GM19438 (cell line): ENCODE data around the gene C22orf15.
A peak's percentile ranks its signal among the peaks of the same experiment; 100 is the strongest.

Experiments used
- ATAC-seq: cut with Tn5 transposase; IDR thresholded peaks from one replicate; pipeline ENCODE4 v1.9.1; 2021; ENCODE audit warnings: low read depth; ENCODE audit not compliant: unreplicated experiment

C22orf15 gene

GRCh38 chr22:23786752-23787599, 24.2 kb downstream of the C22orf15 start, which contains the start of gene SMARCB1:
Gene SMARCB1 (plus strand): TSS chr22:23786966. CDS start chr22:23787170, 204 bp downstream.
- peak; percentile 66 for ATAC-seq

- no peak for ATAC-seq
These were observed 24.8 kb downstream of the C22orf15 start for GRCh38 chr22:23787600-23787896.

GRCh38 chr22:23787910-23788309, 25.1 kb downstream of the C22orf15 start:
- no peak for ATAC-seq

DNA sequence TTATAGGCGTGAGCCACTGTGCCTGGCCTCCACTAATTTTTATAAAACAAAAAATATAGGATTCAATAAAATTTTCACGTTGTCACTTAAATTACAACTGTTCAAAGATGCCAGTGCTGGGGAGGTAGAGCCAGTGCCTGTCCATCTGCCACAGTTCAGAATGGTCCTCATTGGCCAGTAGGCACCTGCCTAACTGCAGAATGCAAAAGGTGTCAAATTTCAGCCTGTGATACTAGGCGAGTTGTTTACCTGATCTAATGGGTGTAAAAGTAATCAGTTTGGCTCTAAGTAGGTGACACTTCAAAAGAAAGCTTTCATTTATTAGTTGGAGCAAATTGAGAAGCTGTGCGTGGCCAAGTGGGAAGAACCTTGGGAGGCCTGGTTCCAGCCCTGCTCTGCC, 26.3 kb downstream of the C22orf15 start:
- ATAC-seq, result no peak

GRCh38 chr22:23789638-23790037, 26.8 kb downstream of the C22orf15 start:
- no peak for ATAC-seq

GRCh38 chr22:23790819-23791737, 28.3 kb downstream of the C22orf15 start:
- no peak for ATAC-seq

- ATAC-seq, result no peak
These were observed 29.2 kb downstream of the C22orf15 start for GRCh38 chr22:23791738-23792645.

- ATAC-seq, result no peak
These were observed 30.5 kb downstream of the C22orf15 start for GRCh38 chr22:23793326-23793725.

DNA sequence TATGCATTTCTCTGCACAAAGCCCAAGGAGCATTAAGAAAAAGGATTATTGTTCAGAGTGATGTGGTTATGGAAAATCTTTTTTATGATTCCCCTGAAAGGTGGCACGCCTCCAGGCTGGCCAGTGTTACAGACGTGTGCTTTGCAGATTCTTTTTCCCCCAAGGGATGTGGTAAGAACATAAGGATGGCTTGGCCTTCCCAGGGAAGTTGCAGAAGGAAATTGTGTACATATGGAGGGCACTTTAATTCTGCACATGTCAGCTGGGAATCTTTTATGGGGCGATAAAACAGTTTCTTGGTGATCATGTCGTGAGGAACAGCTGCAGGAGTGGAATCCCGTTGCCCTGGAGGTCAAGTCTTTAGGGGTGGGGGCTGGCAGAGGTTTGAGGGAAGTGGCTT, 33.7 kb downstream of the C22orf15 start:
- ATAC-seq, result no peak

DNA sequence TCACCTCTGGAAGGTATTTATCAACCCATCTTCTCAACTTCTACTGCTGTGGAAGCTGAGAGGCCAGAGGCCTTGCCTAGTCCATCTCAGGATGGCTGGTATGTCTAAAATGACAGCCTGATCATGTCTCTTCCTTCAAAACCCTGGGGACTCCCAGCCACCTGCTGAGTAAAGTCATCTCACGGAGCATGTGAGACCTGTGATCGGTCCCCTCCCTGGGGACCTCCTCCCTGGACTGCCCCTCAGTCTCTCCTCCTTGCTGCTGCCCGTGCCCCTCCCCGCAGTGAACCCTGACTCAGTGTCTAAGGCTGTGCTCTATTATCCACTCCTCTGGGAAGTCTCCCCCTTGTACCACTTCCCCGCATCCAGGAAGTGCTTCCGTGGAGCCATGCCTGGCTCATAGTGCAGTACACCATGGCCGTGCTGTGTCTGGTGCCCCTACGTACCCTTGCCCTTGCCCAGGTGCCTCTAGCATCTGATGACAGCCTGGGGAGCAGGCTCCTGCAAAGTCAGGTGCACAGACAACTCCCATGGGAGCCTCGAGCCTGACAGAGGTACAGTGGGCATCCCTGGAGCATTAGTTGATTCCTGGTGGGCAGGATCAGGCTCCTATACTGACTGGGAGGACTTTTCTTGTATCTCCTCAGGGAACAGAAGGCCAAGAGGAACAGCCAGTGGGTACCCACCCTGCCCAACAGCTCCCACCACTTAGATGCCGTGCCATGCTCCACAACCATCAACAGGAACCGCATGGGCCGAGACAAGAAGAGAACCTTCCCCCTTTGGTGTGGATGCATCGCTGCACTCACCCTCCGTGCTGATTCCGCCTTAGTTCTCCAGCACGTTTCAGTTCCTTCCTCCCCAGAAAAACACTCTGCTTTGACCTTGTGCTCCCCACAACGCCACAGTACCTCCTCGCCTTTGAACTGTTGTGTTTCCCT, 37.8 kb downstream of the C22orf15 start:
- peak; percentile 51 for ATAC-seq

- no peak for ATAC-seq
These were observed 38.5 kb downstream of the C22orf15 start for GRCh38 chr22:23801238-23801821.

- ATAC-seq, result no peak
These were observed 39.1 kb downstream of the C22orf15 start for GRCh38 chr22:23801886-23802377.

GRCh38 chr22:23803001-23803819, 40.4 kb downstream of the C22orf15 start:
- ATAC-seq, result no peak

GRCh38 chr22:23804781-23805291, 42.0 kb downstream of the C22orf15 start:
- no peak for ATAC-seq

DNA sequence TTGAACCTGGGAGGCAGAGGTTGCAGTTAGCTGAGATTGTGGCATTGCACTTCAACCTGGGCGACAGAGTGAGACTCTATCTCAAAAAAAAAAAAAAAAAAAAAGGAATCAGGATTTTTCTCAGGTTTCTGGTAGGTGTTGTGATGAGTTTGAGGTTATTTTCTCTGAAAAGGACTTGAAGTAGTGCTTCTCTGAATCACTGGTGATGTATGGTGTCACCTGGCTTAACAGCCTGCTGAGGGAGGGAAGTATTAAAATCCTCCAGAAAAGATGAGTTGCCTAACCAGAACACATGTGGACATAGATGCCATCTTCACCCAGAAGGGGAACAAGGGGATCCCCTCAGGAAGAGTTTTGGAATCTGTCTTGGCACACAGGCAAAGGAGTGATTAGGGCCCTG, 44.0 kb downstream of the C22orf15 start:
- no peak for ATAC-seq

DNA sequence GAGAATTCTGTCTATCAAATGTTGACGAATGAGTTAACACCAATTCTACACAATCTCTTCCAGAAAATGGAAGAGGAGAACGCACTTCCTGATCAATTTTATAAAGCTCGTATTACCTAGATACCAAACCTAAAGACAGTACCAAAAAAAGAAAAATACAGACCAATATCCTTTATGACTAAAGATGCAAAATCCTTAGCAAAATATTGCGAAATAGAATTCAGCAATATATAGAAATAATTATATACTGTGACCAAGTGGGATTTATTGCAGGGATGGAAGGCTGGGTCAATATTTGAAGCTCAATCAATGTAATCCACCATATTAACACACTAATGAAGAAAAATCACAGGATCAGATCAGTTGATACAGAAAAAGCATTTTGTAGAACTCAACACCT, 49.6 kb downstream of the C22orf15 start:
- ATAC-seq, result no peak
